Mesenteric fat pad (tissue), 1 donor: ENCODE results near the gene NAPA. TPM values are rescaled to one million over a fixed set of nuclear protein-coding genes. Genes with fewer than 3 reads are reported as not detected.

Source experiments
- DNase-seq: peaks from one replicate; pipeline ENCODE4 v3.0.0-alpha.2; 2020; ENCODE audit warnings: low spot score
- total RNA-seq: library from RNA; stranded (reverse); fragmentation: NEBNext Ultra II Directional; extraction: Animal tissue kit (Norgen Biotek cat#: 25700); gene quantifications from one replicate; pipeline ENCODE4 v1.2.1, GENCODE V29; 2021
- donor health status: DM: yes; HTN: yes; CAD: no.

The NAPA gene
- total RNA-seq, 1 donor from 2014 or later, result 99.0 TPM

- DNase-seq, result no peak
Observed at GRCh38 chr19:47503130-47503825, 11.6 kb downstream of the NAPA start.

- DNase-seq, result no peak
Observed at GRCh38 chr19:47499863-47500830, 14.7 kb downstream of the NAPA start.

GRCh38 chr19:47499371-47499770, 15.5 kb downstream of the NAPA start:
- no peak for DNase-seq

- DNase-seq, result no peak
Observed at GRCh38 chr19:47498561-47498960, 16.3 kb downstream of the NAPA start.

- no peak for DNase-seq
Observed at GRCh38 chr19:47497821-47498520, 16.9 kb downstream of the NAPA start.

- DNase-seq, result no peak
Observed at GRCh38 chr19:47497050-47497766, 17.7 kb downstream of the NAPA start.

GRCh38 chr19:47495478-47496372, 19.1 kb downstream of the NAPA start:
- DNase-seq, result no peak

- DNase-seq, result no peak
Observed at GRCh38 chr19:47494729-47495128, 20.1 kb downstream of the NAPA start.

GRCh38 chr19:47494211-47494547, 20.7 kb downstream of the NAPA start:
- DNase-seq, result no peak

- no peak for DNase-seq
Observed at GRCh38 chr19:47493378-47494210, 21.3 kb downstream of the NAPA start.

GRCh38 chr19:47492571-47493377, 22.1 kb downstream of the NAPA start:
- no peak for DNase-seq

GRCh38 chr19:47492137-47492533, 22.7 kb downstream of the NAPA start:
- DNase-seq, result no peak

GRCh38 chr19:47491358-47492136, 23.3 kb downstream of the NAPA start:
- DNase-seq, result no peak

GRCh38 chr19:47490847-47491246, 24.0 kb downstream of the NAPA start:
- DNase-seq, result no peak

- DNase-seq, result no peak
Observed at GRCh38 chr19:47490031-47490430, 24.8 kb downstream of the NAPA start.

- no peak for DNase-seq
Observed at GRCh38 chr19:47489072-47489914, 25.6 kb downstream of the NAPA start.
